NCI-H2171 (cell line): ENCODE results near the gene SERPINB5.
A peak's percentile ranks its signal among the peaks of the same experiment; 100 is the strongest.
"Not testable (repeated sequence)": the region's sequence is repeated elsewhere in the genome, so short reads cannot be mapped to it uniquely, and the experiment has no call there.

Source experiments
- DNase-seq: peaks from one replicate; lab custom pipeline; 2025; lab: John Stamatoyannopoulos, UW

Gene SERPINB5, protein sequence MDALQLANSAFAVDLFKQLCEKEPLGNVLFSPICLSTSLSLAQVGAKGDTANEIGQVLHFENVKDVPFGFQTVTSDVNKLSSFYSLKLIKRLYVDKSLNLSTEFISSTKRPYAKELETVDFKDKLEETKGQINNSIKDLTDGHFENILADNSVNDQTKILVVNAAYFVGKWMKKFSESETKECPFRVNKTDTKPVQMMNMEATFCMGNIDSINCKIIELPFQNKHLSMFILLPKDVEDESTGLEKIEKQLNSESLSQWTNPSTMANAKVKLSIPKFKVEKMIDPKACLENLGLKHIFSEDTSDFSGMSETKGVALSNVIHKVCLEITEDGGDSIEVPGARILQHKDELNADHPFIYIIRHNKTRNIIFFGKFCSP

DNA sequence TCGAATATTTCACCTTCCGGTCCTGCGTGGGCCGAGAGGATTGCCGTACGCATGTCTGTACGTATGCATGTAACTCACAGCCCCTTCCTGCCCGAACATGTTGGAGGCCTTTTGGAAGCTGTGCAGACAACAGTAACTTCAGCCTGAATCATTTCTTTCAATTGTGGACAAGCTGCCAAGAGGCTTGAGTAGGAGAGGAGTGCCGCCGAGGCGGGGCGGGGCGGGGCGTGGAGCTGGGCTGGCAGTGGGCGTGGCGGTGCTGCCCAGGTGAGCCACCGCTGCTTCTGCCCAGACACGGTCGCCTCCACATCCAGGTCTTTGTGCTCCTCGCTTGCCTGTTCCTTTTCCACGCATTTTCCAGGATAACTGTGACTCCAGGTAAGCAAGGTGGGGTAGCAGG, at the start of gene SERPINB5:
Gene SERPINB5 (plus strand): TSS at position 291 of the 400 bp plus-strand sequence. CDS start 7,471 bp downstream, outside the sequence.
- peak; percentile 20 for DNase-seq

DNA sequence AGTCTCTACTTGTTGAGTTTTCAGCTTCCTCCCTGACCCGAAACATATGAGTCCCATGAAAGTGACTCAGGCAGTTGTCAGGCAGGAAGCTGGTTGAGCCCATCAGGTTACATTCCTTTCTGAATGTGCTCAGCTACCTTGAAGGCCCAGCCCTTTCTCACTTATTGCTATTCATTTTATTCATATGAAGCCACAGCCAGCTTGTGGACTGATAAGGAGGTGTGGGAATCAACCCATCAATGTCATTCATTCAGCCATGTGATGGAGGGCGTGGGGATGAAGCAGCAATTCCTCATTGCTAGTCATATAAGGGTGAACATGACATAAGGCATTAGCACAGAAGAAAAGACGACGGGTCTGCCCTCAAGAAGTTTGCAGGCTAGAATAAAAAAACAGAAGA, 49.2 kb upstream of the SERPINB5 start:
- DNase-seq = no peak

DNA sequence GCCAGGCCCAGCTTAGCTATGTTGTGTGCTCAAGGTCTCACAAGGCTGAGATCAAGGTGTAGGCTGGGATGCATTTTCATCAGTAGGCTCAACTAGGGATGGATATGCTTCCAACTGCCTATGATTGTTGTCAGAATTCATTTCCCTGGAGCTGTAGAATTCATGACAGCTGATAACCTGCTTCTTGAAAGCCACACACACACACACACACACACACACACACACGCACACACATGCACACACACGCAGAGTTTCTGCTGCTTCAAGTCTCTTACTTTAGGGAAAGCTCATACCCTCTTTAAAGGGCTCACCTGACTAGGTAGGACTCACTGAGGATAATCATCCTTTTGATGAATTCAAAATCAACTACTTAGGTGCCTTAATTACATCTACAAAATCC, 46.2 kb upstream of the SERPINB5 start:
- no peak for DNase-seq

DNA sequence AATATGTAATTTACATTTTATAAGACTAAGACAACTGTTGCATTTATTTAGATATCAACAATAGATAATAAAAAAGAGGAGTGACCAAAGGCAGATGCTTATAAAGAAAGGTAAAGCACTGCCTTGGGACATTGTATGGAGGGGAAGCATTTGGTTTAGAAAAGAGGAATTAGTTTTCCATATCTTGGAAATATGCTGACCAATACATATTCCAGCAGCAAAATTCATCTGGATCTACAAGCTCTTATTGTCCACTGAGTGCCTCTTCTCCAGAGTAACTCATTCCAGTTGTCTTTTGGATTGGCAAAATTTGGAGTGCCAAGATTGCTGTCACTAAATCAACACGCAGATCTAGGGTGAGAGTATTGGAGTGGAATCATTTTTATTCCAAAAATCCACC, 45.6 kb upstream of the SERPINB5 start:
- no peak for DNase-seq

DNA sequence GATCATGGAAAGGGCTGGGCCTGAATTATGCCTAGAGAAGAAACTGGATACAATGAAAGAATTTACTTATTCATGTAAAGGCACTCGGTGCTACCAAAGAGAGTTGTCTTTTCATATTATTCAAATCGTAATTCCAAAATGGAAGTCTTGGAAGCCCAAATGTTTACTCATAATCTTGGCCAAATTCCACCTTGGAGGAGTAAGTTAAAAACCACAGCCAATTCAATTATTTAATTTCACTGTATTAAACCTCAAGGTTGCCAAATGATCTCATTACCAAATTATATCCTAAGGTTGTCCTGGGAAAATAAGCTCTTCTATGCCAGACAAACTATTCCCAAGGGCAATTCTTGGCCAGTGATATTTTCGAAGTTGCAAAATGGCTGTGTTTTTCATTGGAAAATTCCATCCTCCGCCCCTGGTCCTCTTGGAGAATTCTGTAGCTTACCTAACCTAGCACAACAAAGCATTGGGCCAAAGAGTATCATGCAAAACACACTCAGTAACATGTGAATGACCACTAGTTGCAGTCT, 43.4 kb upstream of the SERPINB5 start:
- DNase-seq = no peak

DNA sequence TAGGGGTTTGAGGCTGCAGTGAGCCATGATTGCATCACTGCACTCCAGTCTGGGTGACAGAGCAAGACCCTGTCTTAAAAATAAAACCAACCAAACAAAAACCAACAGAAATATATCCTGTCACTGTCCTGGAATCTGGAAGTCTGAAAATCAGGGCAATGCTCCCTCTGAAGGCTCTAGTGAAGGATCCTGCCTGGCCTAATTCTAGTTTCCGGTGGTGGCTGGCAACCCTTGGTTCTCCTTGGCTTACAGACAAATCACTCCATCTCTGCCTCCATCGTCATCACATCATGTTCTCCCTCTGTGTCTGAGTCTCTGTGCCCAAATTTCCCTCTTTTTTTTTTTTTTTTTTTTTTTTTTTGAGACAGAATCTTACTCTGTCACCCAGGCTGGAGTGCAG, 38.6 kb upstream of the SERPINB5 start:
- no peak for DNase-seq

DNA sequence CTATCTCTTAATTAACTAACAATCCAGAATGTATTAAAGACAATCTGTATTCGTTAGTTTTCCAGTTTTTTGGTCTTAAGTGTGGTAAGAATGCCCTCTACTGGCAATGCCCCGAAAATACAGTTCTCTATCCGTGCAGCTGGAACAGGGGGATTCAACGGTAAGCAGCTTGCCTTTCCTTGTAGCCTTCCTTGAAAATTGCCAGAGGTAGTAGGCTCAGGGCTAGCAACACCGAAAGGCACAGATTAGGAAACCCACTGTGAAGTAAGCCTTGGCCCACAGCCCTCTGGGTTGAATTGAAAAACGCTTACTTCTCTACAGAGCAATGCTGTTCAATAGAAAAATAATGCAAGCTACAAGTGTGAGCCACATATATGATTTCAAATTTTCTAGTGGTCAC, 37.4 kb upstream of the SERPINB5 start:
- peak; percentile 10 for DNase-seq

DNA sequence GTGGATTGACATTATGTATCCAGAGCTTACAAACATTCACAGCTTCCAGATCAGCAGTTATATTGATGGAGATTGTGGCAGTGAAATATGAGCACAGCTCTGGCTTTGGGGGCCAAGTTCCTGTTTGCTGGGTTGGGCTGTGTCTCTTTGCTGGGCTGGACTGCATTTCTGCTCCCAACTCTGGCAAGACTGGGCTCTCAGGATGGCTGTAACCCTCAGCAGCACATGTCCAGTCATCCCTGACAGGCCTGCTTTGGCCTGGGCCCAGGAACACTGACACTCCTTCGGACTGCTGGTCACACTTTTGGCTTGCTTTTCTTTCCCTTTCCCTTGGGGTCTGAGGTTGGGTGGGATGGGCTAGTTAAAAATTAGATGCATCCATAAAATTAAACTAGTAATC, 36.5 kb upstream of the SERPINB5 start:
- no peak for DNase-seq

DNA sequence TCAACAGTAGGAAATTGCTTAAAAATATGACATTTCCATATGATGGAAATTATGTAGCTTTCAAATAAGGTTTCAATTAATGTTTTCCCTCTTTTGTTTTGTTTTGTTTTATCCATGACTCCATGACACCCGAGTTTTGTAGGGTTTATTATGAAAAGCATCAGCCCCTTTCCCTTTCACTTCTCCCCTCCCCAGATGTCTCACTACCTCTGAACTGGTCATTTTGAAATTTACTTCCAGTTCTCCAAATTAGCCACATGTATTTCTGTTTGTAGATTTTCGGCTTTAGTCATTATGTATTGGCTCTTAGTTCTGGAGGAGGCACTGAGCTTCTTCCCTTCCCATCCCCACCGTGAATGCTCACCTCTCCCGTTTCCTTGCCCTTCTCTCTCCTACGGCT, 35.9 kb upstream of the SERPINB5 start:
- no peak for DNase-seq

DNA sequence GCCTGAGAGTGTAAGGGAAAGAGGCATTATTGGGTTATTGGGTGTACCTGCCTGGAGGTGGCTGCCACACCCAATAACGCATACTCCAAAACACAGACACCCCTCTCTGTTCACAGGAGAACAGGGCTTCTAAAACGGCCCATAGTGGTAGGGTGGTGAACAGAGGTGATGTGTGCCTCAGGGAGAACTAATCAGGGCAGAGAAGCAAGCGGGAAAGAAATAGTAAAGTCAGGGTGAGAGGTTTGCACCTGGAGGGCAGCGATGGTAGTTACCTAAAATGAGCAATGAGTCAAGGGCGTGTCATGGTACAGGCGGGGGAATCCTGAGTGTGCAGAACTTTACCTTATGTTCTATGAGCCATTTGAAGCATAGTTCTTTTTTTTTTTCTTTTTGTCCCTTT, 32.9 kb upstream of the SERPINB5 start:
- no peak for DNase-seq

DNA sequence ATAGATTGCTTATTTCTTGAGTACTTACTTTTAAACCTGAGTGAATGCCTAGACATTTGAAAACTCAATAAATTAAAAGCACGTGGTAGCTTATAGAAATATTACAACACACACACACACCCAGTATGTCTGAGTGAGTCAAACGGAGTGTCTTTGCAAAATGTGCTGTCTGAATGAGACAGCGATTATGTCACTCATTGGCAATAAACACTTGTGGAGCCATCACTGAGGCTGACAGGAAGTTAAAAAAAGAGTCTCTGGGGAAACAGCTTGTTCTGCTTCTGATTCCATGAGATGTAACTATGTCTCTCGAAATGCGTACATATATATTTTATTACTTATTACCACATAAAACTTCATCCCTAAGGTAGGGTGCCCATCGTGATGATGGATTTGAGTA, 32.2 kb upstream of the SERPINB5 start:
- DNase-seq = no peak

DNA sequence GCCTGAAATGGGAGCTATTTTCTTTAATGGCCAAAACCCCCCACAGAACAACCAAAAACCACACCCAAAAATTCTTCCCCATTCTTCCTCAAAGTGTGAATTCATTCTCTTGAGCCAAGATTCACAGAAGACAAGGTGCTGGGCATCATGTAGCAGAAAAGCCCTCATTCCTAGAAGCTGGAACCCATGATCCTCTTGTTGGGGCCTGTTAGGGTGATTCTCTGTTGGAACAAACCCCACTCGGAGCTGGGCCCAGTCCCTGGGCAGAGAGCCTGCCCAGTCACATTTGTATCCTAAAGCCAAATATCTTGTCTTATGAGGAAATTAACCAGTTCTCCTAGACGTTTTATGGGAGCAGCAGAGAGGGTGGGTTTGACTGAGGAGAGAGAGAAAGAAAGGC, 31.7 kb upstream of the SERPINB5 start:
- no peak for DNase-seq

DNA sequence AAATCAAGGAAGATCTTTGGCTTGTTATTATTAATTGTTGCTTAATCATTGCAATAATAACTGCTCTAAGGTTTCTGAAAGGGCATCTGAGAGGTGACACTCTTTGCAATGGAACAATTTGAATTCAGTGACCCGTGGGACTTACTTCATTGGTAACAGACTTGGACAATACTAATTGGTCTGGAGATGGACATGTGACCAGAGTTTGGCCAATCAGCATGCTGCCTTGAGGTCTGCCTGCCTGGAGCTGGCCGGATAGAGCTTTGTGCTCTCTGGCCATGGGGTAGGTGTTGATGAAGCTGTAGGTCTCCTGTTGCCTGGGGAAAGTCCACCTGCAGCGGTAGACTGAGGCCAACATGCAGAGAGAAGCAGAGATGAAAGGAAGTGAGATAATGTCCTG, 30.5 kb upstream of the SERPINB5 start:
- DNase-seq = no peak

DNA sequence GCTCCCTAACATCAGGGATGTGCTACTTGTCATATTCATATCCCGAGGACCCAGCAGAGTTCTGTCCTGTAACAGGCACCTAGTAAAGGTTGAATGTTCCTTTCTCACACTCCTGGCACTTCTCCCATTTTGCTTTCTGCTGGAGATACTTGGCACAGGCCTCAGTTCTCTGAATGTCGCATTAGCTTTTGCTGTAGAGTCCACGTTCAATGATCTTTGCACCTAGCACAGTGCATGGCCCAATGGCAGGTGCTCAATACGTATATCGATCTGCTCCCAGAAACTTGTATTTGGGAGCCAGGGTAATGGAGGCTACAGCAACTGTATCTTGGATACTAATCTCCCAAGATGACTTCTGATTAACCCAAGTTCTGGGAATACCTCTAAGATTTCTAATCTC, 29.7 kb upstream of the SERPINB5 start:
- no peak for DNase-seq

DNA sequence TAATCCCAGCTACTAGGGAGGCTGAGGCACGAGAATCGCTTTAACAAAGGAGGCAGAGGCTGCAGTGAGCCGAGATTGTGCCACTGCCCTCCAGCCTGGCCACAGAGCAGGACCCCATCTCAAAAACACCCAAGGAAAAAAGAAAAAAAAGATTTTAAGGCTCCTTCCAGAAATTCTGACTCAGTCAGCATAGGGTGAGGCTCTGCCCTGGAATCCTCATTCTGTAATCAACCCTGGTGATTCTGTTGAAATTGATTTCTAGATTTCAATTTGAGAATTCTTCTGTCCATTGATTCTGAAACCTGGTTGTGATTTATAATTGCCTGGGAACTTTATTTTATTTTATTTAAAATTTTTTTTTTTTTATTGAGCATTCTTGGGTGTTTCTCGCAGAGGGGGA, 27.3 kb upstream of the SERPINB5 start:
- DNase-seq = no peak

DNA sequence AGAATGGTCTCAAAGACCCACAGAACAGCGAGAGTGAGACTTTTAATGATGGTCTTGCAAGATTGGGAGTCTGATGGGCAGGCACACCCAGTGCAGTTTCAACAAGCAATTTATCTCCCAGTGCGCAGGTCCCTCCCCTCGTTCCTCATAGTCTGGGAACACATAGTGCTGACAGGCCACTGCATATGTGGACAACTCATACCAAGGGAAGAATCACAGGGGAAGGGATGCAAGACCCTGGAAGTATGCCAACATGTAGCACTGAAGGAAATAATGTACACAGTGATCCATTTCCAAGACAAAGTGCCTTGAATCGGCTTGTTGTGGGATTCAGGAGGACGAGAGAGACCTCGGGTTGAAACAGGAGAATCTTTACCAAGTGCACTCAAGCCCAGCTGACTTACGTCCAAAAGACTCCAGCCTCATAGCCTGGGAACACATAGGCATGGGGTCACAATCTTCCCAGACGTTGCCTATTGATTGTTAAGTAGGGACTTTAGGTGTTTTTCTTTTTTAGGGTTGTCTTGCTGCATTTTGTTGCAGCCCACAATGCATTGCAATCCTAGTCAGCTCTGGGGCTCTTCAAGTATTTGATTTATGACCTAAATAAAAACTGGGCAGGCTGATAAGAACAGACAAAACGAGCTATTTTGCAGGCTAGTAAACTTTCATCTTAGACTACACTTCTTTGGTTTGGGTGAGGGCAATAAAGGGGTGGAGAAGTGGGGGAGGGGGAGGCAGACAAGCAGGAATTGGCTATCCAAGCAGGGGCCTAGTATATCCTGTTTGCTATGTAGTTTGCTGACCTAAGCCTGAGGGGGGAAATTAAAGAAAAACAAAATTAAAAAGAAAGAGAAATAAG, 24.7 kb upstream of the SERPINB5 start:
- DNase-seq = no peak

DNA sequence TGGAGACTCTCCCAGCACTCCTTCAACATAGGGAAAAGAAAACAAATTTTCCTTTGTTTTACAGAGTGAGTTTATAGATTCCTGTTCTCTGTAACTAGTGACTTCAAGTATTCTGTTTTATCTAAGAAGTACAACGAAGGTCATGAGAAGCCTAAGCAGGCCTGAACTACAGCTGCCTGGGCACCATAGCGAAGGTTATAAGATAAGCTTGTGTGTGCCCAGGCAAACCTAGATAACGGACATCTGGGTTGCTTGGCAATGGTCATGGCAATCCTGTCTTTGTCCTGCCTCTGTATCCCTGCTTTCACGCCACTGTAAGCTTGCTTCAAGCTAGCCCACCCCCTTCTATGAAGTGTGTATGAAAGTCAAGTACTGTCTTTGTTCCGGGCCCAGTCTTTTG, 24.0 kb upstream of the SERPINB5 start:
- not testable (repeated sequence) for DNase-seq

DNA sequence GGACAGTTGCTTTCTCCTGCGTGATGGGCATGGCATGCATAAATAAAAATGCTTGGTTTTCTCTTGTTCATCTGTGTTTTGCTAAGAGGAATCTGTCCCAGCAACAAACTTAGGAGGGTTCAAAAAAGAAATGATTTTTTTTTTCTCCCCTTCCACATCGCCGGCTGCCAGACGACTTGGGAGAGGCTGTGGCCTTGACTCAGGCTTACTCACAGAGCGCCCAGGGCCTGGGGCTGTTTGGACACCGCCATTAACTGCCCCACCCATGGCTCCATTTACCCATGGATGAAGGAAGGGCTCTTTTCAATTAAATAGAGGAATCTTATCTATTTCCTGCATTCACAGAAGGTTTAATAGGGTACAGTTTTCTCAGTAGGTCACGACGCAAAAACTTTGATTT, 22.3 kb upstream of the SERPINB5 start:
- DNase-seq = no peak

DNA sequence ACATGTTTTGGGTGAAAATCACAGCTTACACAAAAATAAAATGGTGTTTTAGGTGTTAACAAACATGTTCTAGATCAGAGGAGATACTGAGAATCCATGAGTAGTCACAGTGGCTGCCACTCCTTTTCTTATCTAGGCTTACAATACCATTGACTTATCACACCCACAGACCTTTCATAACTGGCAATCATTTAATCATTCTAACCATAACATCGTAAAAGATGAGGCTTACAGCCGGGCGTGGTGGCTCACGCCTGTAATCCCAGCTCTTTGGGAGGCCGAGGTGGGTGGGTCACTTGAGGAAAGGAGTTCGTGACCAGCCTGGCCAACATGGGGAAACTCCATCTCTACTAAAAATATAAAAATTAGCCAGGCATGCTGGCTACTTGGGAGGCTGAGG, 18.8 kb upstream of the SERPINB5 start:
- DNase-seq = no peak

DNA sequence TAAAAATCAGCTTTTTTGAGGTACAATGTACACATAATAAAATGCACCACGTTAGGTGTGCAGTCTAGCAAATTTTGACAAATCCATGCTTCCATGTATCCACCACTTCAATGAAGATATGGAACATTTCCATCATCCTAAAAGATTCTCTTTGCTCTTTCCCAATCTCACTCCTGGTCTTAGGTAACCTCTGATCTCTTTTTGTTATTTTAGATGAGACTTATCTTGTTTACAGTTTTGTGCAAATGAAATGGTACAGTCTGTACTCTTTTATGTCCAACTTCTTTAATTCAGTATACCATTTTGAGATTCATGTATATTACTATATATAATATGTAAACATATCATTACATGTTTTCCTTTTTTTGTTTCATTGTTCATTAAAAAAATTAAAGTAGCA, 16.3 kb upstream of the SERPINB5 start:
- DNase-seq = no peak

DNA sequence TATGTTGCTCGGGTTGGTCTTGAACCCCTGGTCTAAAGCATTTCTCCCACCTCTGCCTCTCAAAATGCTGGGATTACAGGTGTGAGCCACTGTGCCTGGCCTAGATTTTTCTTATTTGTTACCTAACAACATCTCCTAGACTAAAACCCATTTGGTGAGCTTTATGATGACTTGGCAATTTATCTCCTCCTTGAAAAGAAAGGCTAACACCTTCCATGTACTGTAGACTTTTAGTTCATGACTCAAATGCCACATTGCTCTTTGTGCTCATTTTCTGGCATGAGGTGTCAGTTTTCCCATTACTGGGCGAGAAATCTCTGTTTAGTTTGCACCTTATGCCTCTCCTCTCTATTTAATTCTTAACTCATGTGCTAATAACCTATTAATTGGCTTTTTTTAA, 12.3 kb upstream of the SERPINB5 start:
- DNase-seq = no peak

DNA sequence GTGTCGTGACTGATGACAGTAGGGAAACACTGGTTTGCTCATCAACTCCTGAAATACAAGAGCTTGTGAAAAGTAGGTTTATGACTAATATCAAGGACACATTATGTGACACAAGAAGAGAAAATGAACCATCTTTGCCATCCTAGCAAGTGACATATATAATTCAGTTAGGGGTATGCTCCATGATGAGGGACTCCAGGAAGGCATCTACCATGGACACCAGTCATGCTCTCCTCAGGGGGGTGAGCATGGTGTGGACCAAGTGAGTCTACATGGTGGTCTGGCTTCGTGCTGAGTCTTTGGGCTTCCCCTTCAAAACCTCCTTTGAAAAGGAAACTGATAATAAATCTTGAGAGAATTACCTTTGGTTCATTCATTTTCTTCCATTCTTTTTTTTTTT, 11.7 kb upstream of the SERPINB5 start:
- no peak for DNase-seq

DNA sequence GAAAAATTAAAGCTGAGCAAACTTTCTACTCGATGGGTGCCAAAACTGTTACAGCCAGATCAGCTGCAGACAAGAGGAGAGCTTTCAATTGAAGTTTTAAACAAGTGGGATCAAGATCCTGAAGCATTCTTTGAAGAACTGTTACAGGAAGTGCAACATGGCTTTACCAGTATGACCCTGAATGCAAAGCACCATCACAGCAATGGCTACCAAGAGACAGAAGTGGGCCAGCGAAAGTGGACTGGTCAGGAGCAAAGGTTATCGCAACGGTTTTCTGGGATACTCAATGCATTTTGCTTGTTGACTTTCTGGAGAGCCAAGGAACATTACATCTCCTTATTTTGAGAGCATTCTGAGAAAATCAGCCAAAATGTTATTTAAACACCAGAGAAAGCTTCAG, 9.1 kb upstream of the SERPINB5 start:
- no peak for DNase-seq
